Measurements from ENCODE around the gene GOLGA8B. TPM values are rescaled to one million over a fixed set of nuclear protein-coding genes. Genes with fewer than 3 reads are reported as not detected.

GOLGA8B gene
- total RNA-seq, 1 donor from 2014 or later = 89.6 TPM

DNA sequence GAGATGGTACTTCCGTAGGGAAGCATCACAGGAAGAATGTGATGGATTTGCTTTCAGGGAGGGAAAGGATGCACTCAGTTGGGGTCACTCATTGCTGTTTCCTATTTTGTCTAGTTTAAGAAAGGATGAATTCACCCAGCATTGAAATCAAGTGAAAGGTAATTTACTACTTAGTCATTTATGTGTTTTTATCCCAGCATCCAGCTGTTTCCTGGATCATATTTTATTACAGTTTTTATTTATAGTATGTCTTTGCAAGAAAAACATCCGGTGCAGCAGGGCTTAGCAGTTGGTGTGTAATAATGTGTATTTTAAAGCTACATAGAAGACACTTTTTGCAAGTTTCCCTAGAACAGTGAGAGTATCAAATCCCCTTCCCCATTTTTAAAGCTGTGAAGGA, 37.4 kb upstream of the GOLGA8B start:
- Mint-ChIP-seq H3K4me3 (ENCODE audit: unreplicated experiment) (no peak overlapping the region), H3K27me3 (ENCODE audit: unreplicated experiment) (no peaks in the 10 kb centered on the region), H3K36me3 (ENCODE audit: low read depth, unreplicated experiment) (no peaks in the 10 kb centered on the region)

DNA sequence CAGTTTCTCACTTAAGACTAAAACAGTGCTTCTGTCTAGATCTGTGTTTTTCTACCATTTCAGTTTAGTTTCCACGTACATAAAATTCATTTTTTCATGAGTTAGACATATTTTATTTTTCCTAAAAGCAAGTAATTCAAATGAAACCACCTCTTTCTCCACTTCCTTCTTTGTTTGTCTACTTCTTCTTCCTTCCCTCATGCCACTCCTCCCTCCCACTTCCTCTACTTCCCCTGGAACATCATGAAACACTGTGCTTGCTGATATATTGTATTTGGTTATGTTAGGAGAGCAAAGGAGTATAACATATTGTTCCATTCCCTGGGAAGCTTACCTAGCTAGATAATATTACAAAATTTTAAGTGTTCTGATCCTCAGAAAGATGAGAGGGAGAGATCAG, 36.7 kb upstream of the GOLGA8B start:
- no peaks in the 10 kb centered on the region for H3K36me3 Mint-ChIP-seq (ENCODE audit: low read depth, unreplicated experiment)
- H3K4me1 Mint-ChIP-seq (ENCODE audit: unreplicated experiment) = peaks cover 10% of the 10 kb centered on the region
- H3K9me3 Mint-ChIP-seq (ENCODE audit: unreplicated experiment) = no peaks in the 10 kb centered on the region
- no peak for DNase-seq (ENCODE audit: low spot score)
- H3K27me3 Mint-ChIP-seq (ENCODE audit: unreplicated experiment) = no peaks in the 10 kb centered on the region
- H3K4me3 Mint-ChIP-seq (ENCODE audit: unreplicated experiment) = no peak overlapping the region
- H3K27ac Mint-ChIP-seq (ENCODE audit: unreplicated experiment) = no peak overlapping the region
- TF ChIP-seq, protein P1, sequence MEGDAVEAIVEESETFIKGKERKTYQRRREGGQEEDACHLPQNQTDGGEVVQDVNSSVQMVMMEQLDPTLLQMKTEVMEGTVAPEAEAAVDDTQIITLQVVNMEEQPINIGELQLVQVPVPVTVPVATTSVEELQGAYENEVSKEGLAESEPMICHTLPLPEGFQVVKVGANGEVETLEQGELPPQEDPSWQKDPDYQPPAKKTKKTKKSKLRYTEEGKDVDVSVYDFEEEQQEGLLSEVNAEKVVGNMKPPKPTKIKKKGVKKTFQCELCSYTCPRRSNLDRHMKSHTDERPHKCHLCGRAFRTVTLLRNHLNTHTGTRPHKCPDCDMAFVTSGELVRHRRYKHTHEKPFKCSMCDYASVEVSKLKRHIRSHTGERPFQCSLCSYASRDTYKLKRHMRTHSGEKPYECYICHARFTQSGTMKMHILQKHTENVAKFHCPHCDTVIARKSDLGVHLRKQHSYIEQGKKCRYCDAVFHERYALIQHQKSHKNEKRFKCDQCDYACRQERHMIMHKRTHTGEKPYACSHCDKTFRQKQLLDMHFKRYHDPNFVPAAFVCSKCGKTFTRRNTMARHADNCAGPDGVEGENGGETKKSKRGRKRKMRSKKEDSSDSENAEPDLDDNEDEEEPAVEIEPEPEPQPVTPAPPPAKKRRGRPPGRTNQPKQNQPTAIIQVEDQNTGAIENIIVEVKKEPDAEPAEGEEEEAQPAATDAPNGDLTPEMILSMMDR (IDR thresholded peaks at IDR 0.05; ENCODE audit: unreplicated experiment) = no peak

More for the DNA sequence above, 37.4 kb upstream of the GOLGA8B start:
- no peak overlapping the region for H3K27ac Mint-ChIP-seq (ENCODE audit: unreplicated experiment)
- TF ChIP-seq, protein P1 (IDR thresholded peaks at IDR 0.05; ENCODE audit: unreplicated experiment) = no peak
- DNase-seq (ENCODE audit: low spot score) = no peak
- peaks cover 10% of the 10 kb centered on the region for H3K4me1 Mint-ChIP-seq (ENCODE audit: unreplicated experiment)
- no peaks in the 10 kb centered on the region for H3K9me3 Mint-ChIP-seq (ENCODE audit: unreplicated experiment)

DNA sequence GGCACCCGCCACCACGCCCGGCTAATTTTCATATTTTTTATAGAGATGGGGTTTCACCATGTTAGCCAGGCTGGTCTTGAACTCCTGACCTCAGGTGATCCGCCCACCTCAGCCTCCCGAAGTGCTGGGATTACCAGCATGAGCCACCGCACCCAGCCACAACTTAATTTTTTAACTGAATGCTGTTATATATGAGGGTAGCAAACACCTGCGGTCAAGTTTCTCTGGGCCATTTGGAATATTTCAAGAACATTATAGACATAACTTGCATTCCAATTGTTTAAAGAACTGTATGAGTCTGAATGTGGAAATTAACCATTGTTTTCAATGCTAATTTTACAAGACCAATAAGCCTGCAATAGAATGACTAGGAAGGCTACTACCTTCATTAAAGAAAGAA, 35.7 kb upstream of the GOLGA8B start:
- Mint-ChIP-seq H3K27me3 (ENCODE audit: unreplicated experiment) (no peaks in the 10 kb centered on the region), H3K4me3 (ENCODE audit: unreplicated experiment) (no peak overlapping the region), H3K36me3 (ENCODE audit: low read depth, unreplicated experiment) (no peaks in the 10 kb centered on the region), H3K4me1 (ENCODE audit: unreplicated experiment) (peaks cover 10% of the 10 kb centered on the region), H3K27ac (ENCODE audit: unreplicated experiment) (no peak overlapping the region), H3K9me3 (ENCODE audit: unreplicated experiment) (no peaks in the 10 kb centered on the region)
- DNase-seq (ENCODE audit: low spot score) = no peak
- TF ChIP-seq, protein P1 (IDR thresholded peaks at IDR 0.05; ENCODE audit: unreplicated experiment) = no peak

DNA sequence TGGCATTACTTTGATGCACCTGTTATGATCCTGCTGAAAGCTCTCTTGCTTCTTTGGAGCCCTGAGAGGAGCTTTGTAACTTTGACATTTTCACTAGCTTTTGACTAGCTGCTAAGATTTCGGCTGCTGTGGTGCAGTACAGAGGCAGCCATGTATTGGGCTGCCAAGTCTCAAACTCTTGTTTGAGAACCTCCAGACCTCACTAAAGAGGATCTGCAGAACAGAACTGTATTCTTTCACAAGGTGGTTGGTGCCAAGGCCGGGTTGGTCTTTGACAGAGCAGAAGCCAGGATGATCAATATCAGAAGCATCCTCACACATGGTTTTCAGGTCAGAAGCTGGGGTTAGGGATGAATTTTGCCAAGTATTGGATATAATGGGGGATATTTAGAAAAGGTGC, 34.6 kb upstream of the GOLGA8B start:
- Mint-ChIP-seq H3K27me3 (ENCODE audit: unreplicated experiment) (no peaks in the 10 kb centered on the region), H3K4me3 (ENCODE audit: unreplicated experiment) (no peak overlapping the region)

DNA sequence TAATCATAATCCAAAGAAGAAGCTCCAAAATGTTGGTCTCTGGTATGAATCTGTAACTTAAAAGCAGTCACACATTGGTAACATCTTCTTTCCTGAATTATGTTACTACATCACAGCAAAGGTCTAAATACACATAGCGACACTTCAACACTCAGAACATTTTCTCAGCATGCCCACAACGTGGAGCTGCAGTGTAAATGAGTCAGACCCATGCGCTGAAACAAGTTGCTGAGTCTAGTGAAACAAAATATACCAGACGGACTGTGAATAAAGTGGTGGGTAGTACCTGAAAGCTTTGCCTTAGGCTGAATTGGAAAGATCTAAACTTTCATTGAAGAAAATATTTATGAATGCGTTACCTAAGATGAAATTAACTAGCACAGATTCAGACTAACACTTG, 33.2 kb upstream of the GOLGA8B start:
- TF ChIP-seq, protein P1 (IDR thresholded peaks at IDR 0.05; ENCODE audit: unreplicated experiment) = no peak
- Mint-ChIP-seq H3K27me3 (ENCODE audit: unreplicated experiment) (no peaks in the 10 kb centered on the region), H3K36me3 (ENCODE audit: low read depth, unreplicated experiment) (no peaks in the 10 kb centered on the region), H3K27ac (ENCODE audit: unreplicated experiment) (no peak overlapping the region), H3K4me1 (ENCODE audit: unreplicated experiment) (peaks cover 12% of the 10 kb centered on the region), H3K9me3 (ENCODE audit: unreplicated experiment) (no peaks in the 10 kb centered on the region), H3K4me3 (ENCODE audit: unreplicated experiment) (no peak overlapping the region)
- no peak for DNase-seq (ENCODE audit: low spot score)

More for the DNA sequence above, 34.6 kb upstream of the GOLGA8B start:
- H3K36me3 Mint-ChIP-seq (ENCODE audit: low read depth, unreplicated experiment) = no peaks in the 10 kb centered on the region
- peaks cover 10% of the 10 kb centered on the region for H3K4me1 Mint-ChIP-seq (ENCODE audit: unreplicated experiment)
- no peak overlapping the region for H3K27ac Mint-ChIP-seq (ENCODE audit: unreplicated experiment)
- DNase-seq (ENCODE audit: low spot score) = no peak
- TF ChIP-seq, protein P1 (IDR thresholded peaks at IDR 0.05; ENCODE audit: unreplicated experiment) = no peak
- H3K9me3 Mint-ChIP-seq (ENCODE audit: unreplicated experiment) = no peaks in the 10 kb centered on the region

Data from endothelial cell (in vitro differentiated cells).